HG03342 (cell line): Measurements from ENCODE around the gene ZNF569.
A peak's percentile ranks its signal among the peaks of the same experiment; 100 is the strongest.
"Not testable (repeated sequence)": the region's sequence is repeated elsewhere in the genome, so short reads cannot be mapped to it uniquely, and the experiment has no call there.

Experiments
- ATAC-seq: cut with Tn5 transposase; IDR thresholded peaks from one replicate; pipeline ENCODE4 v1.9.1; 2021; ENCODE audit warnings: mild to moderate bottlenecking, moderate library complexity; ENCODE audit not compliant: unreplicated experiment

ZNF569 gene

GRCh38 chr19:37466798-37467607 is at the start of gene ZNF569:
Gene ZNF569, minus strand, starts transcription at chr19:37467444. Its CDS starts 22,523 bp downstream, at chr19:37444921.
- ATAC-seq, result peak; percentile 64

- ATAC-seq, result no peak
These were observed 46.2 kb upstream of the ZNF569 start for GRCh38 chr19:37513397-37513796.

GRCh38 chr19:37511821-37512220 is 44.6 kb upstream of the ZNF569 start:
- ATAC-seq, result no peak

DNA sequence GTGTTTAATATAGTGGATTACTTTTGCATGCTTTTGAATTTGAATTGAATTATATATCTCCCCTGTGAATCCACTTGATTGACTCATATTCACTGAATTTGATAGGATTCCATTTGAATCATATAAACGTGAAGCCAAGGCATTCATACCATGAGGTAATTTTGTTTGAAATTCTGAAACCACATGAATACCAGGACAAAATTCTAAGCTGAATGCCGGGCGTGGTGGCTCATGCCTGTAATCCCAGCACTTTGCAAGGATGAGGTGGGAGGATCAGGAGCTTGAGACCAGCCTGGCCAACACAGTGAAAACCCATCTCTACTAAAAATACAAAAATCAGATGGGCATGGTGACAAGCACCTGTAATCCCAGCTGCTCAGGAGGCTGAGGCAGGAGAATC is 43.9 kb upstream of the ZNF569 start:
- no peak for ATAC-seq

DNA sequence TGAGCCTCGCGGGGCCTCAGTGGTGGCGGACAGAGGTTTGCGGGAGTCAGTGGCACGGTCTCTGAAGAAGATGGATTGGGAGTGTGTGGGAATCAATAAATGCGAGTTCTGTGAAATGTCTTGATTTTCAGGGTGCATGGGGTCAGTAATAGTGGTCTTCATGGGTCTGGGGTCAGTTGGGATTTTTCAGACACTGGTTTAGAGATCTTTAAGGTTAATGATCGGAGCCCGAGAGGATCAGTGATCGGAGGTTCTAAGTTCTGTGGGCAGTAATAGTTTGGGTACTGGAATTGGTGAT is 39.9 kb upstream of the ZNF569 start:
- no peak for ATAC-seq

DNA sequence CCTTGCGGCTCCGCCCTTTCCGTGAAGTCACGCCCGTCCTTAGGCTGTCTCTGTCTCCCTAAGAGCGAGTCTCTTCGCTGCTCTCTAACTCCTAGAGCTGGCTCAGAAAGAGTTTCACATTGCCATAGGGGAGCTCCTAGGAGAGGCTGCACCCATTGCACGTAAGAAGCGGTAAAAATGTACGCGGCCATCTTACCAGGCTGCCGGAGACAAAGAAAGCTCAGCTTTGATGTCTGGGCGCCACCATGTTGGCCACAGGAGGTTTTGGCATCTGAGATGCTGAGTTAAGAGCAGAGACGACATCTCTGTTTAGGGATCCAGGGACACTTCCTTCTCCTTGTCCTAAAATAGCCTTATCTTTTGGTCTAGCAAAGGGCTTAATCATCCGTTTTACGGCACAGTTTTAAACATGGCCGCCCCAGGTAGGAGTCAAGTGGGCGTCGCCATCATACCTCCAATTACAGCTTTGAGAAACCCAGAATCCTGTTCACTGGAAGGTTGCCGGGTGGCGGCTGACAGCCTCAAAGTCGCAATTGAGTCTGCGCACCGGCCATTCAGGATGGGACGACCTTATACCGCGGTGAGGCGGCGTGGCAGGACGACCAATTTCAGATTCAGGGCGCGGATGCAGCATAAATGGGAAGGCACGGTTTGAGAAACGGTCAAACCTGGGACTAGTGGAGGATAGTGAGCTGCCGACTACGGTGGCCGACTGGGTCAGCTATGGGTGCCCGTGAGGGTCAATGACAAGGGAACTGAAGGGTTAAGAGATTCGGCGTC is 39.3 kb upstream of the ZNF569 start, which contains the start of gene ZNF793:
ZNF793 (plus strand) TSS at position 553 of the 780 bp plus-strand sequence. CDS start 16,501 bp downstream, outside the sequence.
- ATAC-seq, result no peak

DNA sequence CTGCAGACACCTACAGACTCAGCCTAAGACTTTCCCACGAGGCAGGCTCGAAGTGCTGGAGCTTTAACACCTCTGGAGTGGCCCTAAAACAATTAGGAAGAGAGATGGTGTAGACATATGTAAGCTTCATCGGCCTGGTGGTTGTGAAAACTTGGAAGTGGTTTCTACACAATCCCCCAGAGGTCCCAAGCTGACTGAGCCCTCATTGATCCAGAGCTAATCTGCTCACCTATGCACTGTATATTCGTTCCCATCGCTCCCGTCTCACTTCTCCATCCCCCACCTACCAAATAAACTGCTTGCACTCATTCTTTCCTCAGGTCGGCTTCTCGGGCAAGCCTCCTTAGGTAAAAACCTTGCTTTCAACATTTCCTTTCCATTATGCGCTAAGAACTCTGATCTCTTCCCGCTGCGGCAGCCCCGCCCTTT is 38.7 kb upstream of the ZNF569 start:
- no peak for ATAC-seq

DNA sequence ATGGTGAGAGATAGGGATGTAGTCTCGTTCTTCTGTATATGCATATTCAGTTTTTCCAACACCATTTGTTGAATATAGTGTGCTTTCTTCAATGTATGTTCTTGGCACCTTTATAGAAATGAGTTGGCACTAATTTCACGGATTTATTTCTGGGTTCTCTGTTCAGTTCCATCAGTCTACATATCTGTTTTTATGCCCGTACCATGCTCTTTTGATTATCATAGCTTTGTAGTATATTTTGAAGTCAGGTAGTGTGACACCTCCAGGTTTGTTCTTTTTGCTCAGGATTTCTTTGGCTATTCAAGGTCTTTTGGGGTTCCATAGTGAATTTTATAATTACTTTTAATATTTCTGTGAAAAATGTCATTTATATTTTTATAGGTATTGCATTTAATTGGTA is 25.0 kb upstream of the ZNF569 start:
- ATAC-seq, result no peak

DNA sequence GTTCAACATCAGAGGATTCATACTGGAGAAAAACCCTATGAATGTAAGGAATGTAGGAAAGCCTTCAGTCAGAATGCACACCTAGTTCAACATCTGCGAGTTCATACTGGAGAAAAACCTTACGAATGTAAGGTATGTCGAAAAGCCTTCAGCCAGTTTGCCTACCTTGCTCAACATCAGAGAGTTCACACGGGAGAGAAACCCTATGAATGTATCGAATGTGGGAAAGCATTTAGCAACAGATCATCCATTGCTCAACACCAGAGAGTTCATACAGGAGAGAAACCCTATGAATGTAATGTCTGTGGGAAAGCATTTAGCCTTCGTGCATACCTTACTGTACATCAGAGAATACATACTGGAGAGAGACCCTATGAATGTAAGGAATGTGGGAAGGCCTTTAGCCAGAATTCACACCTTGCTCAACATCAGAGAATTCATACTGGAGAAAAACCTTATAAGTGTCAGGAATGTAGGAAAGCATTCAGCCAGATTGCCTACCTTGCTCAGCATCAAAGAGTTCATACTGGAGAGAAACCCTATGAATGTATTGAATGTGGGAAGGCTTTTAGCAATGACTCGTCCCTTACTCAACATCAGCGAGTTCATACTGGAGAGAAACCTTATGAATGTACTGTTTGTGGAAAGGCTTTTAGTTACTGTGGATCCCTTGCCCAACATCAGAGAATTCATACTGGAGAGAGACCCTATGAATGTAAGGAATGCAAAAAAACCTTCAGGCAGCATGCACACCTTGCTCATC is 17.3 kb upstream of the ZNF569 start:
- no peak for ATAC-seq

DNA sequence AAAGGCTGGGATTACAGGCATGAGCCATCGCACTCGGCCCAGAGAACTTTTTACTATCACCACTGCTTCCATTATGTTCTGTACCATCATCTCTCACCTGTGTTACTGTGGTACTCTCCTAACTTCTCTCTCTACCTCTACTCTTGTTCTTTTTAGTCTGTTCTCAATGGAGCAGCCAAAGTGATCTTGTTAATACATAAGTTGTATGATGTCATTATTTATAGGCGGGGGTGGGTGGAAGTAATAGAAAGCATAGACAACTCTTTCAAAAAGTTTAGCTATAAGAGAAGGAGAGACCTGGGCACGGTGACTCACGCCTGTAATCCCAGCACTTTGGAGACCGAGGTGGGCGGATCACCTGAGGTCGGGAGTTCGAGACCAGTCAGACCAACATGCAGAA is 4.9 kb upstream of the ZNF569 start:
- no peak for ATAC-seq

DNA sequence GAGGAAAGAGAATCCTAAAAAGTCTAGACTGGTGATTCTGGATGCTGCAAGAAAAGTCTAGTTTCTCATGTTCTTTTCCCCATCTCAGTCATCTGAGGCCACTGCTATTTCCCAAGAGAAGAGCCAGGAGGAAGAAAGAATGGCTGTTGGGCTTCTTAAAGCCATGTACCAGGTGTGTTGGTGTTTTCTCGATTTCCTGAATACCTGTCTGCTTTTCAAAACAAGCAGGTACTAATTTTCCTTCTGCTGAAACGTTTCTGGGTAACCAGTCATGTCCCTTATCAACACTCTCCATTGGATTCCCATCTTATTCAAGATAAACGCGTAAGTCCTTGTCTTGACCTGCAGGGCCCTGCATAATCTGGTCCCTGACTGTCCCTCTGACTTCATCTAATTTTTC is 3.0 kb upstream of the ZNF569 start:
- no peak for ATAC-seq

DNA sequence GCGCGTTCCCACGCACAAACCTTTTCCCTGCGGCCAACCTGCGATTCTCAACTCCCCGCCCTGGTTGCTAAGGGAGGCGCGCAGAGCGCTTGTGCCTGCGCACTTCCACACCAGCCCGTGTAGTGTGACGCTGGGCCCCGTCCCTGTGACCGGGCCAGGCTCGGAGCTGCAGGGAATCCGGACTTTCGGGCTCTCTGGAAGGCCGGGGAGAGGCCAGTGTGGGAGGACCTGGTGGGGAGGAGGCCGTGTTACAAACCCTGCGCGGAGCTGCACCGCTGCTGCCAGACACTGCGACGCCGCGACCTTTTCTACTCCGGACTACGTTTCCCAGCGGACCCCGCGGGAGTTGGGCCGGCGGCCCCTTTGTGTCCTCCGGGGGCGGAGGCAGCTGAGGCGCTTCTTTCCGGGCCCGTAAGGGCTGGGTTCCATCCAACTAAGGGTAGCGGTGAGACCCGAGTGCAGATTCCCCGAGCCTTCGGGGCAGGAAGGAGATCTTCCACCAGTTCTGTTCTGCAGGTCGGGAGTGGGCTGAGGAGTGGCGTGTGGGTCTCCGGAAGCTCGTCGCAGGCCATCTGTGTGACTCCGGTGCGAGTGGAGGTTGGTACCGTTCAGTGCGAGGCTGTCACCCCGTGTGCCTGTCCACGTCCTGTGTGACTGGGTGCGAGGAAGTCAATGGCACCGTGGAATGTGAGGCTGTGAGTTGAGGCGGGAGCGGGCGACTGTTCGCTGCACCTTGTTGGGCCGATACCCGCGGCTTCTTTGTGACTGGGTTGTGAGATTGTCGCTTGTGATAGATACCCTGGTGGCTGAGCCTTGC is 1.9 kb upstream of the ZNF569 start, which contains the start of gene ZNF570:
ZNF570 (plus strand) TSS at position 396 of the 817 bp plus-strand sequence. CDS start 999 bp downstream, outside the sequence.
- ATAC-seq, result peak; percentile 57

DNA sequence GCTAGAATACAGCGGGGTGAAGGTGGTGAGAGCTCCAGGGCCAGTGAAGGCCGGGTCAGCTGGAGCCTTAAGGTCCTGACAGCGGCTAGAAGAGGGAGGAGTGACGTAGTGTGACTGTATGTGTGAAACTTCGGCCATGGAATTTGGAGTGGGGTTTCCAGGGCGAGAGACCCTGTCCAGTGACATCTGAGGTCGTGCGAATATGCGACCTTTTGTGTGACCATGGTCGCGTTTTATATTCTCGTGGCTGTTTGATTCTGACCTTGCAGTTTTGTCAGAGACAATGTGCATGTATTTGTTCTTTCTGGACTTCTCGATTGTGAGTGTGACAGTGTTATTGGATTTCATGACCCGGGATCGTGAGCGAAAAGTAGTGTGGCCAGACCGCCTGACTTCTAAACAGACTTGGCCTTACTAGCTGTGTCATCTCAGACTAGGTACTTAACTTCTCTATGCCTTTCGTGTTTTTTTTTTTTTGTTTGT is 405 bp upstream of the ZNF569 start:
- no peak for ATAC-seq

- ATAC-seq, result no peak
These were observed 907 bp downstream of the ZNF569 start for GRCh38 chr19:37466277-37466797.

GRCh38 chr19:37452500-37453245 is 14.6 kb downstream of the ZNF569 start:
- ATAC-seq, result no peak

GRCh38 chr19:37413313-37414084 is 53.7 kb downstream of the ZNF569 start:
- no peak for ATAC-seq

GRCh38 chr19:37412700-37413099 is 54.5 kb downstream of the ZNF569 start:
- ATAC-seq, result no peak

DNA sequence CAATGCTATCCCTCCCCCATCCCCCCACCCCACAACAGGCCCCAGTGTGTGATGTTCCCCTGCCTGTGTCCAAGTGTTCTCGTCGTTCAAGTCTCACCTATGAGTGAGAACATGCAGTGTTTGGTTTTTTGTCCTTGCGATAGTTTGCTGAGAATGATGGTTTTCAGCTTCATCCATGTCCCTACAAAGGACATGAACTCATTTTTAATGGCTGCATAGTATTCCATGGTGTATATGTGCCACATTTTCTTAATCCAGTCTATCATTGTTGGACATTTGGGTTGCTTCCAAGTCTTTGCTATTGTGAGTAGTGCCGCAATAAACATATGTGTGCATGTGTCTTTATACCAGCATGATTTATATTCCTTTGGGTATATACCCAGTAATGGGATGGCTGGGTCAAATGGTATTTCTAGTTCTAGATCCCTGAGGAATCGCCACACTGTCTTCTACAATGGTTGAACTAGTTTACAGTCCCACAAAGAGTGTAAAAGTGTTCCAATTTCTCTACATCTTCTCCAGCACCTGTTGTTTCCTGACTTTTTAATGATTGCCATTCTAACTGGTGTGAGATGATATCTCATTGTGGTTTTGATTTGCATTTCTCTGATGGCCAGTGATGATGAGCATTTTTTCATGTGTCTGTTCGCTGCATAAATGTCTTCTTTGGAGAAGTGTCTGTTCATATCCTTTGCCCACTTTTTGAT is 61.0 kb downstream of the ZNF569 start:
- ATAC-seq, result not testable (repeated sequence)
